Cardiac muscle cell (in vitro differentiated cells and primary cell): ENCODE results near the gene ERP44. TPM values are rescaled to one million over a fixed set of nuclear protein-coding genes. Genes with fewer than 3 reads are reported as not detected.

Experiments used
- DNase-seq, 2 donors: peaks; one replicate each; pipeline versions ENCODE4 v3.0.0 to v3.0.0-alpha.2; 2010 to 2017; ENCODE audit warnings: low read depth in 1 of 2, low spot score in 1 of 2
- H3K27ac ChIP-seq: fragments of 200-600 bp; sonication (generic); 2 replicates; pipeline ENCODE4 v1.5.1; 2016
- H3K27me3 ChIP-seq: fragments of 200-600 bp; sonication (generic); 2 replicates; pipeline ENCODE4 v1.6.0; 2016; ENCODE audit warnings: control low read depth
- H3K36me3 ChIP-seq: fragments of 200-600 bp; sonication (generic); 2 replicates; pipeline ENCODE4 v1.5.1; 2016; ENCODE audit warnings: control low read depth
- H3K4me1 ChIP-seq: fragments of 200-600 bp; sonication (generic); 2 replicates; pipeline ENCODE4 v1.8.1; 2017; ENCODE audit warnings: low read depth, mild to moderate bottlenecking, mixed run types
- H3K4me3 ChIP-seq: fragments of 200-600 bp; sonication (generic); 2 replicates; pipeline ENCODE4 v1.5.1; 2016; ENCODE audit warnings: mild to moderate bottlenecking
- H3K9me3 ChIP-seq: fragments of 200-600 bp; sonication (generic); 2 replicates; pipeline ENCODE4 v1.5.1; 2017; ENCODE audit warnings: low read depth, mild to moderate bottlenecking, control low read depth
- CTCF ChIP-seq: IDR thresholded peaks from 2 replicates; pipeline ENCODE4 v1.5.1; 2012; ENCODE audit warnings: low read depth, mild to moderate bottlenecking, low read length
- polyA plus RNA-seq: library from polyadenylated mRNA; unstranded; fragments of >200 nt; fragmentation: Nextera tagmentation; extraction: Ambion mirVana; gene quantifications from 2 replicates; pipeline ENCODE4 v1.2.1, GENCODE V29; 2016
- total RNA-seq: library from RNA; depleted of rRNA; stranded (reverse); fragments of >200 nt; gene quantifications from 2 replicates; pipeline ENCODE4 v1.2.3, GENCODE V29; 2016

Gene ERP44
- total and polyA plus RNA-seq, 2 experiments from 2014 or later: 10.0 to 35.3 TPM

- H3K27ac ChIP-seq: no peak overlapping the region
- no peaks in the 10 kb centered on the region for H3K4me1 ChIP-seq
- peaks cover 3% of the 10 kb centered on the region for H3K36me3 ChIP-seq
- H3K4me3 ChIP-seq: no peak overlapping the region
- DNase-seq: no peak
- no peaks in the 10 kb centered on the region for H3K27me3 ChIP-seq
- H3K9me3 ChIP-seq: no peaks in the 10 kb centered on the region
- TF ChIP-seq CTCF: no peak
These were observed 33.2 kb upstream of the ERP44 start for GRCh38 chr9:100131875-100132430.

- DNase-seq: no peak
- Histone ChIP-seq H3K27ac (no peak overlapping the region), H3K4me1 (no peaks in the 10 kb centered on the region), H3K36me3 (peaks cover 7% of the 10 kb centered on the region), H3K4me3 (no peak overlapping the region), H3K9me3 (no peaks in the 10 kb centered on the region), H3K27me3 (no peaks in the 10 kb centered on the region)
- TF ChIP-seq CTCF: no peak
These were observed 32.4 kb upstream of the ERP44 start for GRCh38 chr9:100131216-100131615.

- Histone ChIP-seq H3K9me3 (no peaks in the 10 kb centered on the region), H3K36me3 (peaks cover 8% of the 10 kb centered on the region), H3K4me3 (no peak overlapping the region), H3K27ac (no peak overlapping the region), H3K27me3 (no peaks in the 10 kb centered on the region), H3K4me1 (no peaks in the 10 kb centered on the region)
- DNase-seq: no peak
- no peak for TF ChIP-seq CTCF
These were observed 31.0 kb upstream of the ERP44 start for GRCh38 chr9:100129772-100130171.

GRCh38 chr9:100126423-100126822 is 27.6 kb upstream of the ERP44 start:
- Histone ChIP-seq H3K27me3 (no peaks in the 10 kb centered on the region), H3K27ac (no peak overlapping the region), H3K36me3 (peaks cover 5% of the 10 kb centered on the region), H3K9me3 (no peaks in the 10 kb centered on the region), H3K4me1 (no peaks in the 10 kb centered on the region), H3K4me3 (no peak overlapping the region)
- no peak for TF ChIP-seq CTCF
- no peak for DNase-seq

- Histone ChIP-seq H3K27ac (no peak overlapping the region), H3K4me1 (no peaks in the 10 kb centered on the region), H3K9me3 (no peaks in the 10 kb centered on the region), H3K4me3 (no peak overlapping the region), H3K27me3 (no peaks in the 10 kb centered on the region), H3K36me3 (peaks cover 5% of the 10 kb centered on the region)
- no peak for TF ChIP-seq CTCF
- DNase-seq: no peak
These were observed 27.1 kb upstream of the ERP44 start for GRCh38 chr9:100125910-100126309.

- Histone ChIP-seq H3K36me3 (peaks cover 5% of the 10 kb centered on the region), H3K9me3 (no peaks in the 10 kb centered on the region), H3K4me3 (no peak overlapping the region), H3K27ac (no peak overlapping the region), H3K27me3 (no peaks in the 10 kb centered on the region), H3K4me1 (no peaks in the 10 kb centered on the region)
- TF ChIP-seq CTCF: no peak
- DNase-seq: no peak
These were observed 26.4 kb upstream of the ERP44 start for GRCh38 chr9:100125236-100125635.
